ENCODE measurements around the gene CCDC28A. TPM values are rescaled to one million over a fixed set of nuclear protein-coding genes. Genes with fewer than 3 reads are reported as not detected.

The CCDC28A gene
- total RNA-seq, 2 donors from 2014 or later: 17.1 to 35.8 TPM

- H3K9me3 Mint-ChIP-seq: no peaks in the 10 kb centered on the region
- no peak overlapping the region for H3K27ac Mint-ChIP-seq
- ATAC-seq (no peak), DNase-seq (ENCODE audit: low spot score in 2 of 2) (no peak)
- peaks cover 0 to 8% of the 10 kb centered on the region in 2 donors for H3K36me3 Mint-ChIP-seq
These were observed 4.8 kb downstream of the CCDC28A start for GRCh38 chr6:138778331-138778730.

- DNase-seq (ENCODE audit: low spot score in 2 of 2) (no peak), ATAC-seq (no peak)
- H3K27ac Mint-ChIP-seq: peak overlapping the region in 1 of 2 donors; percentile 76
- peaks cover 0 to 8% of the 10 kb centered on the region in 2 donors for H3K36me3 Mint-ChIP-seq
- no peaks in the 10 kb centered on the region for H3K9me3 Mint-ChIP-seq
These were observed 8.7 kb downstream of the CCDC28A start for GRCh38 chr6:138782243-138782642.

DNA sequence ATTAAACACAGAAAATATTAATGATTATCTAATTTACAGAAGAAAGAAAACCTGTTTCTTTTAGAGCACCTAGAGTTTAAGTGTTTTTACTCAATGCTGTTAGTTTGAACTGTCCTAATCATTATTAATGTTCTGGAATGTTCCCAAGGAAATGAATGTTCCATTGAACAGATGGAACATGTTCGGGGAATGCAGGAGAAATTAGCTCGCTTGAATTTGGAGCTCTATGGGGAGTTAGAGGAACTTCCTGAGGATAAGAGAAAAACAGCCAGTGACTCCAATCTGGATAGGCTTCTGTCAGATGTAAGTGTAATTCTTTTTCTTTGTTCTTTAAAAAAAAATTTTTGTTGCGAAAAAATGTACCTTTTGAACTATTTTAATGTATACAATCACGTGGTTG, 11.5 kb downstream of the CCDC28A start:
- DNase-seq (ENCODE audit: low spot score in 2 of 2) (no peak), ATAC-seq (no peak)
- H3K27ac Mint-ChIP-seq: no peak overlapping the region
- H3K9me3 Mint-ChIP-seq: no peaks in the 10 kb centered on the region
- H3K36me3 Mint-ChIP-seq: peaks cover 0 to 8% of the 10 kb centered on the region in 2 donors

GRCh38 chr6:138785980-138786379, 12.4 kb downstream of the CCDC28A start:
- ATAC-seq: no peak
- Mint-ChIP-seq H3K27ac (no peak overlapping the region), H3K9me3 (no peaks in the 10 kb centered on the region), H3K36me3 (peaks cover 0 to 8% of the 10 kb centered on the region in 2 donors)
- no peak for DNase-seq (ENCODE audit: low spot score in 2 of 2)

- DNase-seq (ENCODE audit: low spot score in 2 of 2): no peak
- Mint-ChIP-seq H3K36me3 (peaks cover 0 to 6% of the 10 kb centered on the region in 2 donors), H3K9me3 (no peaks in the 10 kb centered on the region), H3K27ac (no peak overlapping the region)
- ATAC-seq: no peak
These were observed 13.6 kb downstream of the CCDC28A start for GRCh38 chr6:138787138-138787537.

DNA sequence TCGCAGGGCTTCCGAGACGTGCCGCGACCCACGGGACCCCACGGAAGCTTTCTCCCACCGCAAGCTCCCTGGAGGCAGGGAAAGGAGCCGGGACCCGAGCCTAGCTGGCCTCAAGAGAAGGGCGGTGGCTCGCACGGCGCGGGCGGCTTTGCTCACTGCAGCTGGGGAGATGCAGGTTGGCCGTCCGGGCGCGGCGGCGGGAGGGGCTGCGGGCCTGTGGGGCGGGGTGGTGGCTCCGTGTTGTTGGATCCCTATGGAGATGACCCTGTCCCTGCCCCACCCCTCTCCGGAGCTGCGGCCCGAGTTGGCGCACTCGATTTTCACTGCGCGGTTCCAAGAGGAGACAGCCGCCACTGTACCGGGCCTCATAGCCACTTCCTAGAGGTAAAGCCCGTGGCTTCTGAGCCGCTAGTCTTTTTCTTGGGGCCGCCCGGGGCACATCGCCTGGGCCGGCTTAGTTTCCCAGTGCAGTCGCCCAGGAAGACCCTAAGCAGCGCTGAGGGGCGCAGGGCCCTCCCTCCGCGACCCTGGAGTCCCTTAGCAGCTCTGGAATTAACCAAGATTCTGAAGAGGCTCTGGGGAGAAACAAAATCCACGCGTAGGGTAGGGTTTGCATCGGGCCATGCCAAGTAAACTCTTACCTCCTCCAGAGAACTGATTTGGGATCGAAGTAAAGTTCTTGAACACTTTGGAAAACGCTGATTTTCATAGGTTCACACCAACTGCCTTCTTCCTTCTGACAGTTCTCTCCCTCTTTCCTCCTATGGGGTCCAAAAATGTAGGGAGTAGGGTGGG, 22.4 kb downstream of the CCDC28A start, which contains the start of gene ECT2L:
TSS of gene ECT2L (plus strand) at position 279 of the 795 bp plus-strand sequence. CDS start 17,188 bp downstream, outside the sequence.
- ATAC-seq (peak in 1 of 2 donors; percentile 28), DNase-seq (ENCODE audit: low spot score in 2 of 2) (no peak)
- H3K9me3 Mint-ChIP-seq: no peaks in the 10 kb centered on the region
- H3K27ac Mint-ChIP-seq: no peak within 1 kb of the TSS
- H3K36me3 Mint-ChIP-seq: no peaks in the 10 kb centered on the region

GRCh38 chr6:138796771-138797170, 23.2 kb downstream of the CCDC28A start:
- Mint-ChIP-seq H3K27ac (no peak overlapping the region), H3K9me3 (no peaks in the 10 kb centered on the region), H3K36me3 (no peaks in the 10 kb centered on the region)
- no peak for DNase-seq (ENCODE audit: low spot score in 2 of 2)
- no peak for ATAC-seq

DNA sequence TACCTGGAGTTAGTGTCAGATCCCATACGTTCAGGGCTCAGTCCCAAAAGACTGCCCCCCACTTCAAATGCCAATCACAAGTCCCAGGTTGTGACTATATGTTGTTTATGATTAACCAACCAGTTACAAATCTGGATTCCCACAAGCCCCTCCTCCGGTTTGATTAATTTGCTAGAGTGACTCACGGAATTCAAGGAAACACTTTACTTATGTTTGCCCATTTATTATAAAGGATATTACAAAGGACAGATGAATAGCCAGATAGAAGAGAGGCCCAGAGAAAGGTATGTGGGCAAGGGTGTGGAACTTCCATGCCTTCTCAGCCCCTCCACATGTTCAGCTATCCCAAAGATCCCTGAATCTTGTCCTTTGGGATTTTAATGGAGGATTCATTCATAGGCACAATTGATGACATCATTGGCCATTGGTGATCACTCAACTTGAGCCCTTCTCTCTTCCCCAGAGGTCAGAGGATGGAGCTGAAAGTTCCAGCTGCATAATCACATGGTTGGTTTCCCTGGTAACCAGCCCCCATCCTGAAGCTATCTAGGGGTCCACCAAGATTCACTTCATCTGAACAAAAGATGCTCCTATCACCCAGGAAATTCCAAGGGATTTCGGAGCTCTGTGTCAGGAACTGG, 24.4 kb downstream of the CCDC28A start:
- Mint-ChIP-seq H3K9me3 (no peaks in the 10 kb centered on the region), H3K36me3 (no peaks in the 10 kb centered on the region), H3K27ac (no peak overlapping the region)
- DNase-seq (ENCODE audit: low spot score in 2 of 2) (no peak), ATAC-seq (no peak)

DNA sequence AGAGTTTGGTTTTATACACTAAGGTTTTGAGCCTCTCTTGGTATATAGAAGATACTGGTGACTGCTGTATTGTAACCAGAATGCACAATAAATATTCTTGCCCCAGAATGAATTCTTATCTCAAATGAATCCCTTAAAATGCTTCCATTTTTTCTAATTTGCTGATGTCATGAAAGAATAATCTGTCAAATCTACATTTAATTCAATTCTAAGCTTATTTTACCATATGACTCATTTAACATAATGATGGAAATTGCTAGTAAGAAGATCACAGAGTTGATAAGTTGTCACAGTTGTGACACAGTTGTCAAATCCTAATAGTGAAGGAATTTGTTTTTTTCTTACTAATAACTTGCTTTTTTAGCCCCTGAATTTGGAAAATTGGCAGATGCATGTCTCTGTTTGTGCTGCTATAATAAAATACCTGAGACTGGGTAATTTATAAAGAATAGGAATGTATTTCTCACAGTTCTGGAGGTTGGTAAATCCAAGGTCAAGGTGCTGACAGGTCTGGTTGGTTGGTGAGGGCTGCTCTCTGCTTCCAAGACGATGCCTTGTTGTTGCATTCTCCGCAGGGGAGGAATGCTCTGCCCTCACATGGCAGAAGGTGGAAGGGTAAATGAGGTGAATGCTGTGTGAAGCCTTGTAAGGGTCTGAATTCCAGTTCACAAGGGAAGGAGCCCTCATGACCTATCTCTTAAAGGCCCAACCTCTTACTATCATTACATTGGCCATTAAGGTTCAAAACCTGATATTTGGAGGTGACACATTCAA, 27.0 kb downstream of the CCDC28A start:
- no peaks in the 10 kb centered on the region for H3K9me3 Mint-ChIP-seq
- no peak overlapping the region for H3K27ac Mint-ChIP-seq
- no peak for DNase-seq (ENCODE audit: low spot score in 2 of 2)
- no peak for ATAC-seq
- H3K36me3 Mint-ChIP-seq: no peaks in the 10 kb centered on the region

DNA sequence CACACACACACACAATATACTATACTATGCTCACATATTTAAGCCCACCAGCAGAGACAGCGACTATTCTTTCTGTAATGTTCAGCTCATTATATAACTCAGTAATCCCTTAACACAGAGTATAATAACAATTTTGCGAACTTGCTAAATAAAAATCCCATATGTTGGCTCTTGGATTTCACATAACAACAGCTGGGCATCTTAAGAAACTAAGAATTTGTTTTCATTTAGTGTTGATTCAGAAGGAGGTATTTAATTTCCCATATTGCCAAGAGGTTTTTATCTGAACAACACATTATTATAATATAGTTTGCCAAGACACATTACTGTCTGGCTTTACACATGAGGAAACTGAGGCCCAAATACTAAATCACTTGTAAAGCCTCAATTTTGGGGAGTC, 29.8 kb downstream of the CCDC28A start:
- DNase-seq (ENCODE audit: low spot score in 2 of 2): no peak
- H3K9me3 Mint-ChIP-seq: no peaks in the 10 kb centered on the region
- H3K36me3 Mint-ChIP-seq: no peaks in the 10 kb centered on the region
- no peak overlapping the region for H3K27ac Mint-ChIP-seq
- no peak for ATAC-seq

DNA sequence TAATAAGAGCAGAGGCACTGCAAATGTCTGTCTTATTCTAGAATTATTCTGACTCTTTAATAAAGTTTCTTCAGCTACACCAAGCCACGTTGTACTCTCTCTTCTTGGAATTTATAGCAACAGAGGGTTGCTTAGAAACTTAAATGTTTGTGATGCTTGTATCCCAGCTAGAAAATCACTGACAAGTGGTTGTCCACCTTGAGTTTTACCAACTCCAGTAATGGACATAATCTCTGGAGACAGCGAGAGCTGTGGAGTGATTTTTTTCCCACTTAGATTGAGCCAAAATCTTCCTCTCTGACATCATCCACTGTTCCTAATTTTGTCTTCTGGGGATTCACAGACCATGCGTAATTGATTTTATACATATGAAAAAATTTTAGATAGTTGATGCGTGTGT, 30.3 kb downstream of the CCDC28A start:
- DNase-seq (ENCODE audit: low spot score in 2 of 2): no peak
- no peak for ATAC-seq
- H3K9me3 Mint-ChIP-seq: no peaks in the 10 kb centered on the region
- no peak overlapping the region for H3K27ac Mint-ChIP-seq
- no peaks in the 10 kb centered on the region for H3K36me3 Mint-ChIP-seq

DNA sequence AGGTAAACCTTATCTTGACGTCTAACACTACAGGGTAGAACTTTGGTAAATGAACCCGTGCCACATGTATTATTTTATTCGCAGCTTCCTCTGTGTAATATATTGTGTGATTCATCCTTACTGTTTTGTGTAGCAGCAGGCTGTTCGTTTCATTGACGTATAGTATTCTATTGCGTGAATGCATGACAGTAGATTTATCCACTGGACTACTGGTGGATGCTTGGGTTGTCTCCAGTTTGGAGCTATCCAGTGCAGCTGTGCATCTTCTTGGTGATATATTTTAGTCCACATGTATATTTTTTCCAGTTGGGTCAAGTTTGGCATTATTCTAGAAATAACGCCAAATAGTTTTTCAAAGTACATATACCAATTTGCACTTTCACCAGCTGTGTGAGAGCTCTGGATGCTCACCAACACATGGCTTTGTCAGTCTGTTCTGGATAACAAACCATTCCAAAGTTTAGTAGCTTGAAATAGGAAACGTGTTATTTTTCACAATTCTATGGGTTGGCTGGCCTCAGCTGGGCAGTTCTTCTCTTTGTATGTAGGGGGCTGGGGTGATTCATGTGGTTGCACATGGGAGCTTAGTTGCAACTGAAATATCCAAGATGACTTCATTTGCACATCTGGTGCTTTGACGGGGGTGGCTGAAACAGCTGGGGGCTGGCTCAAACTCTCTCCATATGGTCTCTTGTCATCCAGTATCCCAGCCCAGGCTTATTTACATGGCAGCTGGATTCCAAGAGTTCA, 31.6 kb downstream of the CCDC28A start:
- Mint-ChIP-seq H3K27ac (no peak overlapping the region), H3K9me3 (no peaks in the 10 kb centered on the region), H3K36me3 (no peaks in the 10 kb centered on the region)
- DNase-seq (ENCODE audit: low spot score in 2 of 2) (no peak), ATAC-seq (no peak)

DNA sequence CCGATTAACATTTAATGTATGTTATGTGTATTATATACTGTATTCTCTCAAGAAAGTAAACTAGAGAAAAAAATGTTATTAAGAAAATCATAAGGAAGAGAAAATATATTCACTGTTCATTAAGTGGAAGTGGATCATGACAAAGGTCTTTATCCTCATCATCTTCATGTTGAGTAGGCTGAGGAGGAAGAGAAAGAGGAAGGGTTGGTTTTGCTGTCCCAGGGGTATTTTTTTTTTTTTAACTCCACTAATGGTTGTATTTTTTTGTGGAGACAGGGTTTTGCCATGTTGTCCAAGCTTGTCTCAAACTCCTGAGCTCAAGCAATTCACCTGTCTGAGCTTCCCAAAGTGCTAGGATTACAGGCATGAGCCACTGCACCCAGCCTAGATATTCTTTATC, 33.3 kb downstream of the CCDC28A start:
- Mint-ChIP-seq H3K9me3 (no peaks in the 10 kb centered on the region), H3K36me3 (no peaks in the 10 kb centered on the region), H3K27ac (no peak overlapping the region)
- no peak for ATAC-seq
- no peak for DNase-seq (ENCODE audit: low spot score in 2 of 2)

DNA sequence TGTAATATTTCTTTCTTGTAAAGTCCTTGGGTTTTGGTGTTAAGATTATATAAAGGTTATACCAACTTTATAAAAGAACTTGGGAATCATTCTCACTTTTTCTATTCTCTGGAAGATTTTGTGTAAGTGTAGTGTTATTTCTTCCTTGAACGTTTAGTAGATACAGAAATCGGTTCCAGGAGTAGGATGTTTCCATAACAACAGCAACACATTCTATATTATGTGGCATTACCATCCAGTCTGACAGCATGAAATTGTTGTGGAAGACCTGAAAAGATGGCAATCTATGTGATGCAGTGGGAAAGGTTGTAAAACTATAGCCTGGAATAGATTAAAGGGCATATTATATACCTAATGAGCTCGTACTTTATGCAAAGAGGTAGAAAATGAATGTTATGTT, 36.1 kb downstream of the CCDC28A start:
- H3K9me3 Mint-ChIP-seq: no peaks in the 10 kb centered on the region
- DNase-seq (ENCODE audit: low spot score in 2 of 2) (no peak), ATAC-seq (no peak)
- H3K36me3 Mint-ChIP-seq: no peaks in the 10 kb centered on the region
- H3K27ac Mint-ChIP-seq: no peak overlapping the region

- no peak for DNase-seq (ENCODE audit: low spot score in 2 of 2)
- Mint-ChIP-seq H3K27ac (no peak overlapping the region), H3K36me3 (no peaks in the 10 kb centered on the region), H3K9me3 (no peaks in the 10 kb centered on the region)
- no peak for ATAC-seq
These were observed 38.3 kb downstream of the CCDC28A start for GRCh38 chr6:138811866-138812265.

- Mint-ChIP-seq H3K36me3 (no peaks in the 10 kb centered on the region), H3K9me3 (no peaks in the 10 kb centered on the region), H3K27ac (no peak overlapping the region)
- ATAC-seq (no peak), DNase-seq (ENCODE audit: low spot score in 2 of 2) (no peak)
These were observed 40.7 kb downstream of the CCDC28A start for GRCh38 chr6:138814179-138814834.

Measured in activated naive CD4-positive, alpha-beta T cell treated with anti-CD3 and anti-CD28 coated beads, Interleukin-2, amount 50 U/mL, for 72 hours (primary cell).